Stimulated activated CD8-positive, alpha-beta memory T cell treated with anti-CD3 and anti-CD28 coated beads, Interleukin-4, amount 100 ng/mL, for 1 hour (primary cell): ENCODE results near the gene ARL13A.
"Not testable (repeated sequence)": the region's sequence is repeated elsewhere in the genome, so short reads cannot be mapped to it uniquely, and the experiment has no call there.

Experiments used
- DNase-seq, 2 donors: peaks; one replicate each; pipeline ENCODE4 v3.0.0-alpha.2; 2020; ENCODE audit warnings: low read depth in 2 of 2, low spot score in 1 of 2

Gene ARL13A

DNA sequence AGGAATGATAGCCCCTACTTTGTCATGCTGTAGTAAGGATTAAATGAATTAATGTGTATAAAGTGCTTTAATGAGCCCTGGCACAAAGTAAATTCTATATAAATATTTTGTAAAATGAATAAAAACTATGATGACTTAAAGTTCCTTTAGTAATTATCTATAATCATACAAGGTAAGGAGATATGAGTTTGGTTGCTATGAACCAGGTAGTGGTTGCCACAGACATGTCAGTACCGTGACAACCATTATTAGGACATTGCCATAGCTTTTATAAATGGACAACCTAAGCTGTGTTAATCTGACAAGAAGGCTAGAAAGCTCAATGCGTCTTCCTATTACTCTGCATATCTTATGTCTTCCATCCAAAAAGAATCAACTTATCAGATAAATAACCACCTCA lies at the start of gene ARL13A:
Gene ARL13A (plus strand): TSS at position 301 of the 400 bp plus-strand sequence. CDS start 3,982 bp downstream, outside the sequence.
- DNase-seq, result no peak

DNA sequence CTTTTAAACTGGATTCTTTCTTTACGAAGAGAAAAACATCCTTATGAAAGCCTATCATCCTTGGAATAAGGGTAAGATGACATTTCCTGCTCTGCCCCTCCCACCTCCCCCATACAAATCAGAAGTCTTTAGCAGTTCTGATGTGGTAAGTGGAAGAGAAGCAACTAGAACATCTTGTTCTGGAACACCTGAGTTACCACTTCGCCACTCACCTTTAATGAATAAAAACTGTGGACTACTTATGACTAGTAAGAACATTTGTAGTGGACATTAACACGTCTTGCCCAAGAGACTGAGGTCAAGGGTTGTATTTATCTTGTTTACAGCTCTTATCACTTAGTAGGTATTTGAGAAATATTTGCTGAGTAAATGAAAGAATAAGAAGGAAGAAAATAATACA lies 45.1 kb upstream of the ARL13A start:
- no peak for DNase-seq

DNA sequence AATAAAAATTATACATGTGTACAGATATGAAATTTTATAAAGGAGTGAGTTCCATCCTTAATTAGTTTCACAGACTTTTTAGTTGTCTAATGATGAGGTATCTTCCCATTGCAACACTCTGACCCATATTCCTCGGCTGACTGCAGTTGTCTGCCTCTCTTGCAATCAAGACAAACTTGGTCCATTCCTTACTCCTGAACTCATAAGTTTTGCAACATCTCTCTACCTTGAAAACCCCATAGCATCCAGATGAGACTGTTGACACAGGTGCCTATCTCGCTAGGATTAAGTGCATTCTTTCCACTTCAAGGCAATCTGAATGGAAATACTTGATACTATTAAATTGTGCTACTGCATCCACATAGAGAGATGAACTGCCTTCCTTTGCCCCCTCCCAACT lies 43.1 kb upstream of the ARL13A start:
- no peak for DNase-seq

DNA sequence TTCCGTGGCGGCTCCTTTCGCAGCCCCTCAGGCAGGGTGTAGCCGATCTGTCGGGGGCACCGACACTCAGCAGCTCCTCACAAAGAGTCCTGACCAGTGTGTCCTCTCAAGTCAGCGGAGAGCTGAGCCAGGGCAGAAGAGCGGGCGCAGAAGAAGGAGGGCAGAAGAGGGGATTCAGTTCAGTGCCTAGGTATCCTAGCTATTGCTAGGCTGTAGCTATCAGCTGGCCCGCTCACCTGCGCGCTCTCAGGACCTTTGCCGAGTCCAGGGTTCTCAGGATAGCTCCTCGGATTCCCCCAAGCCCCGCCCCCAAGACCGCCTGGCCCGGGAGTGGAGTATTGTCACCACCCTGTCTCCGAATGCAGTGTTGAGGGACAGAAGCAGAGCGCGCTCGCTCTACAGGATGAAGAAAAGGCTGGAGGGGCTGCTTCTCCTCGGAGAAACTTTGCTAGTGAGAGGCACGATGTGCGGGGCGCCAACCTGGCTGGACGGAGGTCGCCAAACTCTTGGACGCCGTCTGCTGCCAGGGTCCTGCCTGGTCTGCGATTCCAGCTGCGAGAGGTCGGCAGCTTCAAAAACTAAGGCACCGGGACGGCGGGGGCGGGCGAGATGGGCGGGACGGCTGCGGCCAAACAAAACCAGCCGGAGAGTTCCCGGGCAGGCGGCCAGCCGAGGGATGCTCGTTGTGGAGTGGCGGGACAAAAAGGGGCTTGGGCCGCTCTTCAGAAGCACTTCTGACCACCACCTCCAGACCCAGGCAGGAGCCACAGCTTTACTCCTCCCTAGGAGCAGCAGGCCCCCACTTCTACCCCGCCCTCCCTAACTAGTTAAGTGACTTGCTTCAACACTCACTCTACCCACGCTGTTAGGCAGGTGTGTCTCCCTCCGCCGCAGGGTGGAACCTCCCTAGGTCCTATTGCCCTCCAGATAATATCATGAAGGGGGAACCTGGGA lies 40.6 kb upstream of the ARL13A start, which contains the start of gene XKRX:
Gene XKRX (minus strand): TSS at position 258 of the 954 bp plus-strand sequence. CDS start 613 bp downstream, outside the sequence.
- peak in 1 of 2 donors; percentile 3 for DNase-seq

DNA sequence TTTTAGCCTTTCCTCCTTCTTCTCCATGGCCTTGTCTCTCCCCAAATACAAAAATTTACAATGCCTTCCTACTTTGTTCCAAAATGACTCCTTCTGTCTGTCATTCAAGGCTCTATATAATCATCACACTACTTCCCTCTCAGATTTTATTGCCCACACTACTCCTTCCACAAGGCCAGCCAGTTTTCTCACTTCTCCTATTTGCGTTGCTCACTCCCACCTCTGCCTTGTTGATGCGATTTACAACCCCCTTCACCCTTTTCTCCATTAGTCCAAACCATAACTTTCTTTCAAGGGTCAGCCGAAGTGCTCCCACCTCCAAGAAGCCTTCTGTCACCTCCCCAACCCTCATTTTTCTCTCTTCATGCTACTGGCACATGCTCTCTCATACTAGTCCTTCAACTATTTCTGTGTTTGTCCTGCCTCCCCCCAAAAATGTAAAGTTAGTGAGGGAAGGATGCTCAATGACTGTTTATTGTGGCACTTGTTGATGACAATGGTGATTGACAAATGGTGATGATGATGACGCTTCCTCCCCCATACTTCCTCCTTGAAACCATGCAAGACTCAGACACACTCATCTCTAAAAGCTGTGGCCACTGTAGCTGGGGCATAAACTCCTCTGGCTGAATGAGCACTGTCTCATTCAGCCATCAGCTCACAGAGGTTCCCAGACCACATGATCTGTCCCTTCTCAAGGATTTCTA lies 38.1 kb upstream of the ARL13A start:
- no peak for DNase-seq

DNA sequence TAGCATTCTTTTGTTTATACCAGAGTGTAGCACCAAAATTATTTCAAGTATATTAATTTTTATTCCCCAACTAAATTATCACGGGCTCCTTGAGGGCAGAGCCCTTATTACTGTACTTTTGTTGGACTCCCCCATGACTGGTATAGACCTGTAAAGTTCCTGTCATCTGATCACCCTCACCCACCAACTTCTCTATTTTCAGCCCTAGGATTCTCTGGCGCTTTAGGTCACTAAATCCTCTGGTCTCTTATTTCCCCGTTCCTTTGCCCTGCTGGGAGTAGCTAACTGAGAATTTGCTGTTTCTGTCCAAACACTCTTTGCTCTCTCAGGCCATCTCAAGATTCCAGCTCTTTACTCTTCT lies 37.6 kb upstream of the ARL13A start:
- DNase-seq, result no peak

DNA sequence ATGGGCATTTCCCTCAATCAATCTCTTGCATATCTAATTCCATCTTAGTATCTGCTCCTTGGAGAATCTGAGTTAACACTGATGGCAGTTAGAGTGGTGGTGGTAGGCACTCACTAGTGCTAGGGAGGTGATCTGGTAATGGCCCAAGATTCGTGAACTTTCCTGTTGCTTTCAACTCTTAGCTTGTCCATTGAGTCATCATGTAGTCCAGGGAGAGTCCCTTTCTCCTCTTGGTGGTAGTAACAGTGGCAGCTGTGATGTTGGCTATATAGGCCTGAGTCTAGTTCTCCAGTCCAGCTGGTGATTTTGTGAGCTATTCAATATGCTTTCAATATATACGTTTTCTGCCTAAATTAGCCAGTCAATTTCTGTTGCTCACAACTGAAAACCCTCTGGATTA lies 33.7 kb upstream of the ARL13A start:
- no peak for DNase-seq

DNA sequence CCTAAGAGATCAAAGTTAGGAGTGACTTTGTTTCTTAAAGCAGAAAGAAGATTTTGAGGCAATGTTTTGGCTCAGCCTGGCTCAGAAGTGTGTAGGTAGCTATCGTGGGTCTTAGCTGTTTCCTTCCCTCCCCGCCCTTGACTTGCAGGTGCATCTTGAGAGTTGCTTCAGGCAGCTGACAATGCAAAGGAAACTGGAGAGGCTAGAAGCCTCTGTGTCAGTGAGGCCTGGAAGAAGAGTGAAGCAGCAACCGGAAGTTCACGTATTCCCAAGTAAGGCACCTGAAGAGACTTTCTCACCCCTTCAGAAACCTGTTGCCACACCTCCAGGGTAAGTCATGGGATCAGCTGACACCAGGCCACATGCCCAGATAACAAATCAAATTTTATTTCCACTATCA lies 30.2 kb upstream of the ARL13A start:
- DNase-seq, result no peak

DNA sequence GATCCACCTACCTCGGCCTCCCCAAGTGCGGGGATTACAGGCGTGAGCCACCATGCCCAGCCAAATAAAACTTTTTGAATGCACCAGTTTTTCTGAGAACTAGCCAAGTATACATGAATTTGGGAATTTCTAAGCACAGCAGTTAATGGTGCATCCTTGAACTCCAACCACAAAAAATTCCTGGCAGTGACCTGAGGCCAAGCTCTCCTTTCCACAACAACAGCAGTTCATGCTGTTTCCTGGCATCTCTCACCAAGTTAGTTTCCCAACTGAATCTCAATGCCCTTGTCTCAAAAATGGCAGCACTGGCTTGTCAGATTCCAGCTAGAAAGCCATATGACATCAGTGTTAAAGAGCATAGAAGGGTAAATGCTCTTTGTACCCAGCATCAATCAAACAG lies 24.9 kb upstream of the ARL13A start:
- no peak for DNase-seq

DNA sequence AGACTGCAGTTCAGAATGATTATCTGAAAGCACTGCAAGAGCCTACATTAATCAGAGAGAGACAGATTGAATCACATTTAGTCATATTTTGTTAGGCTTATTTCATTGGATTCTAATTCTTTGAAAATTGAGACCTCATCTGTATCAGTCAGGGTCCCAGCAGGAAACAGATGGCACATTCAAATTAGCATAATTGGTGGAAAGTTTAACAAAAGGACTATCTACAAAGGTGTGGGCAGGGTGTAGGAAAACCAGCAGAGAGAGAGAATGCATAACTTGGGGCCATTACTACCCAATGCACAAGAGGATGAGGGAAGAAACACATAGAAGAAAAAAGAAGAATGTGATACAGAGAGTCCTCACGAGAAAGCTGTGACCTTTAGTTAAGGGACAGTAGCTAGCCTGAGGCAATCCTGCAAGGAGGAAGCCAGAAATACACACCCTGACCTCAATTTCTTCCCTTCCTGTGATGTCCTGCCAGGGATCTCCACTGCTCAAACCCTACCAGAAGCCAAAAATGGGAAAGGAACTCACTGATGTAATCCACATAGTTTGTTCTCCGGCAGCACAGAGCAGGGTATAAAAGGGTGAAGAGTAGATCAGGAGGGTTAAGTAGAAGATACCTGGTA lies 23.1 kb upstream of the ARL13A start:
- DNase-seq, result no peak

DNA sequence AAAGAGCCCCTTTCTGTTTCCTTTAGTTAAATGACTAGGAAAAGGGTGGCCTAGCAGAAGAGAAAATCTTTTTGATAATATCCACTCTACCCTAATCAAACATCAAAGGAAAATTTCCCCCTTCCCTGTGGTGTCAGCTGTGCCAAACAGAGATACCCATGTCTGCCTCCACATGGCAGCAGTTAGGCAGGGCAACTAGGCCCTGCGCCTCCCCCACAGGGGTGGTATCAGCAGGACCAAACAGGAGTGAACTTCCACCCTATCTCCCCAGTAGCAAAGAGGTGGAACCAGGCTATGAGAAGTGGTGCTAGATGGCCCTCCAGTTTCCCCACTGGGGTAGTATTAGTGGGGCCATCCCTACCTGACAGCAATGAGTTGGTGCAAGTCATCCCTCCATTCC lies 21.0 kb upstream of the ARL13A start:
- no peak for DNase-seq

DNA sequence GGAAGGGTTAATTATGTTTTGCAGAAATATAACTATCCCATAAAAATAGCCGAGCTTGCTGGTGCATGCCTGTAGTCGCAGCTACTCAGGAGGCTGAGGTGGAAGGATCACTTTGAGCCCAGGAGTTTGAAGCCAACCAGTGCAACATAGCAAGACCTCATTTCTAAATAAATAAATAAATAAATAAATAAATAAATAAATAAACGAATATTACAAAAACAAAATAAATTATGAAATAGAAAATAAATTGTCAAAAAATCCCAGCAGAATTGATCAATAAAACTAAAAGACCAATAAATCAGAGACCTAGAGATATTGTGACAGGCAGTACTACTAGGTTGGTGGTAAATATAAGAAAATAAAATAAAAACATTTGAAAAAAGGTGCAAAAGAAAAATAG lies 6.7 kb upstream of the ARL13A start:
- no peak for DNase-seq

DNA sequence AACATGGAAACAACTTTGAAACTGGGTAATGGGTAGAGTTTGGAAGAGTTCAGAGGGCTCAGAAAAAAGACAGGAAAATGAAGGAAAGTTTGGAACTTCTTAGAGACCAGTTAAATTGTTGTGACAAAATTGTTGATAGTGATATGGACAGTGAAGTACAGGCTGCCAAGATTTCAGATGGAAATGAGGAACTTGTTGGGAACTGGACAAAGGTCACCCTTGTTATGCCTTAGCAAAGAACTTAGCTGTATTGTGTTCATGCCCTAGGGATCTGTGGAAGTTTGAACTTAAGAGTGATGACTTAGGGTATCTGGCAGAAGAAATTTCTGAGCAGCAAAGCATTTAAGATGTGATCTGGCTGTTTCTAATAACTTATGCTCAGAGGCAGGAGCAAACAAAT lies 5.1 kb upstream of the ARL13A start:
- no peak for DNase-seq

DNA sequence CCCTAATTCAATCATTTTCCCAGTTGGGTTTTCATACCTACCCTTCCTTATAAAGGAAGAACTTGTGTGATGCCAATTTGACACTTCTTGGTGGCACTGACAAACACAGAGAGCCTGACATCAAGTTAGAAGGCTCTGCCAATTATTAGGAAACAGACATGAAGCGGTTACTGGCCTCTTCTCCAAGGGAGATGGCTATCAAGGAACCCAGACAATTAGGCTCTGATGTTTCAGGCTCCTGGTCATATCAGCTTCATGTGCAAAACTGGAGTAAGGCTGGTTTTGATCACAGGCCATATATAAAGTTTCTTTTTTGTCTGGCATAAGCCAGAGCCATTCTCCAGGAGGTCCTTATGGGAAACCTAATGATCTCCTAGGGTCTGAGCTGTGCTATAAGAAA lies 428 bp downstream of the ARL13A start:
- DNase-seq, result no peak

DNA sequence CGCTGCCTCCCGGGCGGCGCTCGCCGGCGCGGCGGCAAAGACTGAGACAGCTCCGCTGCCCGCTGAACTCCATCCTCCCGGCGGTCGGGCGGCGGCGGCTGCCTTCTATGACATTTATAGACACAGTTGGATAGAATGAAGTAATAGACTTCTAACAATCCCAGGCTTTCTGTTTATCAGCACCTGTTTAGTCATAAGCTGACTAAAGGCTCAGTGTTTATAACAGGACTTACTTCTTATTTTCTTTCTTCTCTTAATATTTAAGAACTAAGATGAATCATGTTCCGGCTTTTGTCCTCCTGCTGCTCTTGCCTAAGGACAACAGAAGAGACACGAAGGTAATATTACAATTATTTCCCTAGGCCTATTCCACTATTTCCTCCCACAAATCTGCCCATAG lies 3.9 kb downstream of the ARL13A start:
- DNase-seq, result no peak

DNA sequence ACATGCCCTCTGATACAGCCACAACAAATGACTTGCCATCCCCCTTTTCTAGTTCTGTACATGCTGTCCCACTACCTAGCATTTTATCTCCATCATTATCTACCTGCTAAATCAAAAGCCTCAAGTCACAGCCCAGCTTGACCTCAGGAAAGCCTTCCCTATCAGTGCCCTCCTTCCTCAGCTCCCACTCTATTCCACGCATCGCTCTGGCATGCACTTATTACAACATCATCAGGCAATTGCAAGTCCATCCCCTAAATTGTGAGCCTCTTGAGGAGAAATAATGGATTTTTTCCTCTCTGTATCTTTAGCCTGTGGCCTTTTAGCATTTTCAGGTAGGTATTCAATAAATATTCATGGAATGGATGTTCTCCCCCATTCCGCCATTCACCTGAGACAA lies 5.7 kb downstream of the ARL13A start:
- no peak for DNase-seq

DNA sequence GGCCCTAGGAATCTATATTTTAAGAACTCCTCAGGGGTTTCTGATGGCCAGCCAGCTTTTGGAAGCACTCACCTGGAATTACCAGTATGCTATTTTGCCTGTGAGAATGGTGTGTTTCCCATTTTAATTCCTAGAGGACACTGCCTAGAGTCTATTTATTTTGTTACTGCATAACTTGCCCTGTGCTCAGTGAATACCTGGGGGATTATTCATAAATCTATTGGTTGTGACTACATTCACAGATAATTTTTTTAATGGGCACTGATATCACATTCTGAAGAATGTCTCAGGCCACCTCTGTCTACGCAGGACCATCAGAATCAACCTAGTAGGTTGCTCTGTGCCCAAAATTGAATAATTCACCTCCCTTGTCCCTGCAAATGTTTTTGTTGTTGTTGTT lies 6.7 kb downstream of the ARL13A start:
- no peak for DNase-seq

DNA sequence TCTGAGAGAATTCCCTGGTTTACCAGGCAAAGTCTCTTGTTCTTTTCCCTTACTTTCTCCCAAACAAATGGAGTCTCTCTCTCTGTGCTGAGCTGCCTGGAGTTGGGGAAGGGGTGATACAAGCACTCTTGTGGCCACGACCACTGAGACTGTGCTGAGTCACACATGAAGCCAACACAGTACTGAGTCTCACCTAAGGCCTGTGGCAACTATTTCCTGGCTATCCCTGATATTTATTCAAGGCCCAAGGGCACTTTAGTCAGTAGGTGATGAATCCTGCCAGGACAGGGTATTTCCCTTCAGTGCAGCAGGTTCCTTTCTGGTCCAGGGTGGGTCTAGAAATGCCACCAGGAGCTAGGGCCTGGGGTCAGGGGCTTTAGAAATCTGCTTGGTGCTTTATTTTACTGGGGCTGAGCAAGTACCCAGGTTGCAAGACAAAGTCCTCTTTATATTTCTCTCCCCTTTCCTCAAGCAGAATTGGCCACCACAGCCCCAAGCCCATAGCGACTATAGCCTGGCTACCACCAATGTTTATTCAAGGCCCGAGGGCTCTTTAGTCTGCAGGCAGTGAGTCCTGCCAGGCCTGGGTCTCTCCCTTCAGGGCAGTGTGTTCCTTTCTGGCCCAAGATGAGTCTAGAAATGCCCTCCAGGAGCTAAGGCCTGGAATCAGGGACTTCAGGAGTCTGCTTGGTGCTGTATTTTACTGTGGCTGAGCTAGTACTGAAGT lies 10.5 kb downstream of the ARL13A start:
- no peak for DNase-seq

DNA sequence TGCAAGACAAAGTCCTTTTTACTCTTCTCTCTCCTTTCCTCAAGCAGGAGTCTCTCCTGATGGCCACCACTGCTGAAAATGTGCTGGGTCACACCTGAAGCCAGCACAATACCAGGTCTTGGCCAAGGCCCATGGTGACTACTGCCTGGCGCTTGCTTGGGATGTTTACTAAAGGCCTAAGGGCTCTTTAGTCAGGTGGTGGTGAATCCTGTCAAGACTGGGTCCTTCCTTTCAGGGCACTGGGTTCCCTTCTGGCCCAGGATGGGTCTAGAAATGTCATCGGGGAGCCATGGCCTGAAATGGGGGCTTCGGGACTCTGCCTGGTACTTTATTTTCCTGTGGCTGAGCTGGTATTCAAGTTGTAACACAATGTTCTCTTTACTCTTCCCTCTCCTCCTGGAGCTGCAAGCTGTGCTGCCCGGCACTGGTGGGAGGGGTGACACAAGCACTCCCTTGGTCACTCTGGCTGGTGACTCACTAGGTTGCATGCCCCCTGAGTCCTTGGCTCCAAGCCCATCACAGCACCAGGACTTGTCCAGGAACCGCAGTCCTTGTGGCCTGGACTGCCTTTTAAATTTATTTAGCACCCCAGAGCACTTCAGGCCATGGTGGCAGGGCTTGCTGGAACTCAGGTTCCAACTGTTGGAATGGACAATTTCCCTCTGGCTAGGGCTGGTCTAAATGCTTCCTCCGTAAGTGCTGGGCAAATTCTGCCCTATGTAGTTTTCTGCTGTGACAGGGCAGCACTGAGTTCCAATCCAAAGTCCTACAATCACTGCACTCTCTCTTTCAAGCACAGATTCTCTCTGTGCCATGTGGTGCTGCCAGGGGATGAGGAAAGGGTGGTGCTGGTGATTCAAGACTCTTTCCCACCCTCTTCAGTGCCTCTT lies 11.3 kb downstream of the ARL13A start:
- no peak for DNase-seq

DNA sequence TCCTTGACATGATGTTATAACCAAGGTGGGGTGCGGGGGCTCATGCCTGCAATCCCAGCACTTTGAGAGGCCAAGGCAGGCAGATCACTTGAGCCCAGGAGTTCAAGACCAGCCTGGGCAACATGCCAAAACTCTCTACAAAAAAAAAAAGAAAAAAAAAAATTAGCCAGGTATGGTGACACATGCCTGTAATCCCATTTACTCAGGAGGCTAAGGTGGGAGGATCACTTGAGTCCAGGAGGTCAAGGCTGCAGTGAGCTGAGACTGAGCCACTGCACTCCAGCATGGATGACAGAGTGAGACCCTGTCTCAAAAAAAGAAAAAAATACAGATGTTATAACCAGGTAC lies 12.0 kb downstream of the ARL13A start:
- DNase-seq, result not testable (repeated sequence)
